GM12878 (cell line): ENCODE data around the gene ERICH4. TPM values are rescaled to one million over a fixed set of nuclear protein-coding genes. Genes with fewer than 3 reads are reported as not detected.

Experiments used
- ATF2 ChIP-seq: IDR thresholded peaks from 2 replicates; pipeline ENCODE4 v1.6.1; 2012; ENCODE audit warnings: low read length, inconsistent platforms
- ATF3 ChIP-seq: IDR thresholded peaks from 2 replicates; pipeline ENCODE4 v1.6.1; 2011; ENCODE audit warnings: low read depth, mild to moderate bottlenecking, low read length, moderate library complexity, borderline replicate concordance; ENCODE audit errors: extremely low read depth
- CTCF ChIP-seq, 3 experiments: IDR thresholded peaks in 2 of 3; conservative IDR thresholded peaks in 1 of 3; 2 replicates each; pipeline ENCODE4 v1.5.1; 2011; ENCODE audit warnings: low read depth in 3 of 3, low read length in 3 of 3, mild to moderate bottlenecking in 3 of 3, control low read depth in 2 of 3, moderate library complexity in 2 of 3, inconsistent platforms in 1 of 3, mixed read lengths in 1 of 3; ENCODE audit not compliant: control insufficient read depth in 2 of 3, insufficient read depth in 1 of 3; ENCODE audit errors: extremely low read depth in 1 of 3
- IKZF1 ChIP-seq: fragments of 450-650 bp; conservative IDR thresholded peaks from 2 replicates; pipeline ENCODE4 v1.6.1; 2017; ENCODE audit warnings: antibody characterized with exemption, mild to moderate bottlenecking
- KLF5 ChIP-seq: fragments of 450-650 bp; IDR thresholded peaks from 2 replicates; pipeline ENCODE4 v1.6.1; 2014; ENCODE audit warnings: mild to moderate bottlenecking; ENCODE audit not compliant: partially characterized antibody
- MLLT1 ChIP-seq: fragments of 450-650 bp; IDR thresholded peaks from 2 replicates; pipeline ENCODE4 v1.6.1; 2016; ENCODE audit warnings: mild to moderate bottlenecking
- MXI1 ChIP-seq: fragments of 150-350 bp; IDR thresholded peaks from 2 replicates; pipeline ENCODE4 v1.6.1; 2011; ENCODE audit warnings: low read depth, mild to moderate bottlenecking, inconsistent platforms, low read length, improper control_type of control experiment
- REST ChIP-seq: IDR thresholded peaks from 2 replicates; pipeline ENCODE4 v1.6.1; 2012; ENCODE audit warnings: mild to moderate bottlenecking, low read depth, low read length
- SIN3A ChIP-seq: IDR thresholded peaks from 2 replicates; pipeline ENCODE4 v1.6.1; 2012; ENCODE audit warnings: low read depth, low read length, improper control_type of control experiment
- SMAD5 ChIP-seq: IDR thresholded peaks from 2 replicates; pipeline ENCODE4 v1.6.1; 2016; ENCODE audit warnings: antibody characterized with exemption, low read depth
- SREBF1 ChIP-seq: IDR thresholded peaks from 2 replicates; pipeline ENCODE4 v1.6.1; 2012; ENCODE audit warnings: mild to moderate bottlenecking, low read length
- SREBF2 ChIP-seq: IDR thresholded peaks from 2 replicates; pipeline ENCODE4 v1.6.1; 2012; ENCODE audit warnings: mild to moderate bottlenecking, low read length
- YBX1 ChIP-seq: fragments of 450-650 bp; IDR thresholded peaks from 2 replicates; pipeline ENCODE4 v1.6.1; 2016; ENCODE audit warnings: antibody characterized with exemption
- ZBED1 ChIP-seq: IDR thresholded peaks from 2 replicates; pipeline ENCODE4 v1.6.1; 2016; ENCODE audit warnings: borderline replicate concordance
- ZNF687 ChIP-seq: fragments of 450-650 bp; IDR thresholded peaks from 2 replicates; pipeline ENCODE4 v1.6.1; 2017; ENCODE audit warnings: mild to moderate bottlenecking, moderate library complexity
- polyA plus RNA-seq, 11 experiments: library from polyadenylated mRNA; depleted of rRNA in 4 of 11; unstranded in 6 of 11; stranded (reverse) in 5 of 11; fragments of >200 nt; fragmentation: Nextera tagmentation in 4 of 11; fragmentation: Illumina TruSeq in 1 of 11; extraction: Ambion mirVana in 4 of 11; extraction: Trizol in 1 of 11; gene quantifications; 1 replicate in 1 of 11; 2 replicates in 10 of 11; pipeline versions ENCODE4 v1.2.1 to v1.2.3, GENCODE V29; 2011 to 2016; ENCODE audit warnings: inconsistent platforms in 2 of 11, missing spikeins in 2 of 11, low read depth in 1 of 11
- total RNA-seq, 4 experiments: library from RNA; depleted of rRNA in 3 of 4; stranded (reverse); fragments of >200 nt in 3 of 4; fragmentation: Illumina TruSeq in 1 of 4; extraction: Trizol in 1 of 4; gene quantifications; 2 replicates each; pipeline versions ENCODE4 v1.2.1 to v1.2.3, GENCODE V29; 2013 to 2021

ERICH4 gene
- total and polyA plus RNA-seq, 10 of the 15 experiments (the other 5 are each of a cell fraction or from before 2014, with no cell fraction given), result not detected

GRCh38 chr19:41397086-41398049 is 45.6 kb upstream of the ERICH4 start, which contains the start of the genes BCKDHA and EXOSC5 (continued):
- TF ChIP-seq REST, result no peak
- no peak for TF ChIP-seq SREBF2
- TF ChIP-seq MXI1, result peak; percentile 100
- TF ChIP-seq ZBED1, result no peak
- peak; percentile 74 for TF ChIP-seq IKZF1
- TF ChIP-seq SMAD5, result peak; percentile 45; the same call in 1 of the 2 replicates
- peak; percentile 83 for TF ChIP-seq KLF5
- no peak for TF ChIP-seq ATF2
- TF ChIP-seq SREBF1, result no peak
- no peak for TF ChIP-seq CTCF (IDR thresholded peaks at IDR 0.05 in 2 of 3, conservative IDR thresholded peaks at IDR 0.05 in 1 of 3; ENCODE audit: control insufficient read depth in 2 of 3, extremely low read depth in 1 of 3, insufficient read depth in 1 of 3, low read depth in 3 of 3, low read length in 3 of 3)
- no peak for TF ChIP-seq YBX1
- peak; percentile 97 for TF ChIP-seq SIN3A
- peak; percentile 37; the same call in 1 of the 2 replicates for TF ChIP-seq ATF3
- TF ChIP-seq MLLT1, result peak; percentile 76
- no peak; the same call in none of the 2 replicates for TF ChIP-seq ZNF687
